RWPE2 (cell line): ENCODE measurements around the gene PADI3.

Experiments used
- ATAC-seq: fragments of 200-7000 bp; cut with Tn5 transposase; 3 replicates; pipeline ENCODE4 v1.9.1; 2021; ENCODE audit warnings: low read depth
- DNase-seq: peaks from one replicate; pipeline ENCODE4 v3.0.0-alpha.2; 2020; ENCODE audit warnings: low spot score
- H3K27ac ChIP-seq: fragments of 450-650 bp; 2 replicates; pipeline ENCODE4 v1.5.1; 2017; ENCODE audit warnings: mild to moderate bottlenecking; ENCODE audit not compliant: poor library complexity, severe bottlenecking
- H3K27me3 ChIP-seq: fragments of 250-450 bp; sonication (Bioruptor Pico); 2 replicates; pipeline ENCODE4 v1.5.1; 2021; ENCODE audit warnings: mild to moderate bottlenecking, moderate library complexity; ENCODE audit not compliant: insufficient read depth, poor library complexity, severe bottlenecking
- H3K36me3 ChIP-seq: fragments of 250-450 bp; sonication (Bioruptor Pico); 2 replicates; pipeline ENCODE4 v1.5.1; 2020; ENCODE audit warnings: low read depth, mild to moderate bottlenecking, moderate library complexity
- H3K4me1 ChIP-seq: fragments of 250-450 bp; sonication (Bioruptor Pico); 2 replicates; pipeline ENCODE4 v1.5.1; 2021; ENCODE audit warnings: mild to moderate bottlenecking, moderate library complexity; ENCODE audit not compliant: insufficient read depth, poor library complexity, severe bottlenecking
- H3K4me3 ChIP-seq: fragments of 250-450 bp; sonication (Bioruptor Pico); 2 replicates; pipeline ENCODE4 v1.5.1; 2021; ENCODE audit warnings: mild to moderate bottlenecking, moderate library complexity; ENCODE audit not compliant: severe bottlenecking
- H3K9me3 ChIP-seq: fragments of 250-450 bp; sonication (Bioruptor Pico); 2 replicates; pipeline ENCODE4 v1.5.1; 2021; ENCODE audit warnings: mild to moderate bottlenecking, moderate library complexity; ENCODE audit not compliant: severe bottlenecking
- CTCF ChIP-seq: fragments of 450-650 bp; IDR thresholded peaks from one replicate; pipeline ENCODE4 v1.5.1; 2017; ENCODE audit warnings: mild to moderate bottlenecking, moderate library complexity; ENCODE audit not compliant: poor library complexity, severe bottlenecking

The PADI3 gene

GRCh38 chr1:17273096-17273495 lies 24.2 kb downstream of the PADI3 start:
- ATAC-seq (no peak), DNase-seq (no peak)
- Histone ChIP-seq H3K36me3 (no peaks in the 10 kb centered on the region; the same call in 1 of the 2 replicates), H3K9me3 (no peaks in the 10 kb centered on the region), H3K27me3 (no peaks in the 10 kb centered on the region), H3K27ac (no peak overlapping the region), H3K4me1 (peaks cover 9% of the 10 kb centered on the region), H3K4me3 (no peak overlapping the region)
- no peak for TF ChIP-seq CTCF

GRCh38 chr1:17274186-17275170 lies 25.6 kb downstream of the PADI3 start:
- ATAC-seq (no peak), DNase-seq (no peak)
- H3K27ac ChIP-seq = peak overlapping the region; percentile 57
- H3K9me3 ChIP-seq = no peaks in the 10 kb centered on the region
- TF ChIP-seq CTCF = peak; percentile 63
- H3K4me3 ChIP-seq = no peak overlapping the region
- peaks cover 9% of the 10 kb centered on the region for H3K4me1 ChIP-seq
- H3K36me3 ChIP-seq = no peaks in the 10 kb centered on the region
- H3K27me3 ChIP-seq = no peaks in the 10 kb centered on the region

- H3K4me1 ChIP-seq = peaks cover 9% of the 10 kb centered on the region
- H3K4me3 ChIP-seq = no peak overlapping the region
- TF ChIP-seq CTCF = peak; percentile 65
- no peaks in the 10 kb centered on the region for H3K36me3 ChIP-seq
- peak; percentile 95 for ATAC-seq
- peak overlapping the region; percentile 57 for H3K27ac ChIP-seq
- H3K27me3 ChIP-seq = no peaks in the 10 kb centered on the region
- H3K9me3 ChIP-seq = no peaks in the 10 kb centered on the region
- peak; percentile 93 for DNase-seq
Observed at GRCh38 chr1:17276568-17276967, 27.7 kb downstream of the PADI3 start.

GRCh38 chr1:17277511-17278159 lies 28.7 kb downstream of the PADI3 start:
- Histone ChIP-seq H3K9me3 (no peaks in the 10 kb centered on the region), H3K4me1 (peaks cover 9% of the 10 kb centered on the region), H3K27ac (peak overlapping the region; percentile 57), H3K27me3 (no peaks in the 10 kb centered on the region), H3K36me3 (no peaks in the 10 kb centered on the region), H3K4me3 (no peak overlapping the region)
- no peak for DNase-seq
- TF ChIP-seq CTCF = no peak
- ATAC-seq = no peak
